Stimulated activated CD8-positive, alpha-beta memory T cell treated with anti-CD3 and anti-CD28 coated beads, Interleukin-15, amount 100 ng/mL, for 1 hour (primary cell): ENCODE measurements around the gene RBM43.
"Not testable (repeated sequence)": the region's sequence is repeated elsewhere in the genome, so short reads cannot be mapped to it uniquely, and the experiment has no call there.

Experiments
- DNase-seq: peaks from one replicate; pipeline ENCODE4 v3.0.0-alpha.2; 2020; ENCODE audit warnings: low read depth

RBM43 gene

DNA sequence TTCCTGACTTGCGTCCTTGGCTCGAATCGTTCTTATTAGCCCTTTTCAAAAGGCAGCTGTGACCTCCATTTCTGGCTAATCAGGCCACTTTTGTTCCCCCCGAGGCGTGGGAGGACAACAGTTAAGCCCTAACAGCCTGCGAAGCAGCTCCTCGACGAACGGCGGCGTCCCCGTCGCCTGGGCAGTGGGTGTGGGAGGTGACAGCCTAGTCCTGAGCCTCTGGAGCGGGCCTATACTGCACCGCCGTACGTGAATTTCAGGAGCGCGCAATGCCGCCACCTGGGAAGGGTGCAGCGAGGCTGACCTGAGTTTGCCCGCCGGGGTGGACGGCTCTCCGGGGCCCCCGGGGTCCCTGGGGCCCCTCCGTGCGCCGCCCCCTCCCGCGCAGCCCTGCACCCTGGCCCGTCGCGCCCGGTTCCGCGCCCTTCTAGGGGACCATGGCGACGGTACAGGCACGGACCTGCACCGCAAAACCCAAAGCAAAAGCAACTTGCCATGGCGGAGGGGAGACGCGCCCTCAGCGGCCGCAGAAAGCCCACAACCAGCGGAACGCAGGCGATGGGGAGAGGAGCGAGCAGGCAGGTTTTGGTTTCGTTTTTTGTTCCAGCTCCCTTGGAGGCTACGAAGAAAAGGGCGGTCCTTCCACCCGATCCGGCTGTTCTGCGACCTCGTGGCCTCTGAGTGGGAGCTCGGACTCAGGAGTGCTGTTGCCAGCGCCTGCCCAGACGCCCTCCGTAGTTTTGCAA, at the start of gene RBM43:
Gene RBM43, minus strand, starts transcription at position 633 of the 746 bp plus-strand sequence. Its CDS starts 136 bp downstream, at position 497.
- peak; percentile 62 for DNase-seq

DNA sequence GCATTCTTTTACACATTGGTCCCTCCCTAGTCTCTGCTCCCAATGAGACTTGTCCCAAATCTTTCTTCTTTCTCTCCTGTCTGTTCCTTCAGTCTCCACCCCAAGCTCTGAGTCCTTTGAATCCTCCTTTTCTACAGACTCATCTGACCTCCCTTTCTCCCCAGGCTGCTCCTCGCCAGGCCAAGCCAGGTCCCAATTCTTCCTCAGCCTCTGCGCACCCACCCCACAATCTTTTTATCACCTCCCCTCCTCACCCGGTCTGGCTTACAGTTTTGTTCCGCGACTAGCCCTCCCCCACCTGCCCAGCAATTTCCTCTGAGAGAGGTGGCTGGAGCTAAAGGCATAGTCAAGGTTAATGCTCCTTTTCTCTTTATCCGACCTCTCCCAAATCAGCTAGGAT, 48.6 kb upstream of the RBM43 start:
- DNase-seq, result not testable (repeated sequence)

GRCh38 chr2:151306621-151307020, 45.0 kb upstream of the RBM43 start:
- no peak for DNase-seq

DNA sequence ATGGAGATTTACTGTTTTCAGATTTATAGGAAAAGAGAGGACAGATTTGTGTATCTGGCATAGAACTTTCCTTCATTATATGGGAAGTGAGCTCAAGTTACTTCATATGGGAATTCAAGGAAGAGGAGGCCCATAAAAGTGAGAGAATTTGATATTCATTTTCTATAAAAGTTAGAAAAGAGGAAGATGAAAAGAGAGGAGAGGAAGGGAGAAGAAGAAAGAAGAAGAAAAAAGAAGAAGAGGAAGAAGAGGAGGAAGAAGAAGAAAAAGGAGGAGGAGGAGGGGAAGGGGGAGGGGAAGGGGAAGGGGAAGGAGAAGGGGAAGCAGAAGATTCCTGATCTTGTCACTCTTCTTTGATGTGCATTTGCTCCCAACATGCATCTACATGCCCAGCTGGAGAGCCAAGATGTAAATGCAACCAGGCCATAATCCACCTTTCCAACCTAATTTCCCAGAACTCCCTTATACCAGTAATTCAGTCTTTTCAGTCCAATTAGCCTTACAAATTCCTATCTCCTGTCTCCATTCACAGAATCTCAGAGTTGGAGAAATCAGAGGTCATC, 43.5 kb upstream of the RBM43 start:
- DNase-seq, result no peak

- no peak for DNase-seq
Measured at GRCh38 chr2:151302879-151303278, 41.2 kb upstream of the RBM43 start.

- no peak for DNase-seq
Measured at GRCh38 chr2:151302404-151302803, 40.7 kb upstream of the RBM43 start.

- no peak for DNase-seq
Measured at GRCh38 chr2:151299920-151300539, 38.4 kb upstream of the RBM43 start.

DNA sequence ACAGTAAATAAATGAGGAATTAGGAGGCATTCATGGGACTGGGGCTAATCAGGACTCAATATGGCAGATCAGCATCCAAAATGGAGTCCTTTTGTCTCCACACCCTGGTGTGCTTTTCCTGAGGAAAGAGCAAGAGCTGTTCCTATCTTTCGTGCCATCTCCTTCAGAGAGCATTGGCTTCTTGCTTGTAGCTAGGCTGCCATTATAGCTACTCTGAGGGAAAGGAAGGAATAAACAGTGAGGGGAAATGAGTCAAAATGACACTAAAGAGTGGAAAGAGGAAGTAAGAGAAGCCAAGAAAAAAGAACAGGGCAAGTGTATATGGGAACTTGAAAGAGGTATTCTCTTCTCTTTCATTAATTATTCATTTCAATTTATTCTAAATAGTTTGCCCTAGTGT, 36.2 kb upstream of the RBM43 start:
- no peak for DNase-seq

GRCh38 chr2:151295926-151296325, 34.3 kb upstream of the RBM43 start:
- not testable (repeated sequence) for DNase-seq

- no peak for DNase-seq
Measured at GRCh38 chr2:151292546-151292945, 30.9 kb upstream of the RBM43 start.

GRCh38 chr2:151292141-151292540, 30.5 kb upstream of the RBM43 start:
- DNase-seq, result no peak

DNA sequence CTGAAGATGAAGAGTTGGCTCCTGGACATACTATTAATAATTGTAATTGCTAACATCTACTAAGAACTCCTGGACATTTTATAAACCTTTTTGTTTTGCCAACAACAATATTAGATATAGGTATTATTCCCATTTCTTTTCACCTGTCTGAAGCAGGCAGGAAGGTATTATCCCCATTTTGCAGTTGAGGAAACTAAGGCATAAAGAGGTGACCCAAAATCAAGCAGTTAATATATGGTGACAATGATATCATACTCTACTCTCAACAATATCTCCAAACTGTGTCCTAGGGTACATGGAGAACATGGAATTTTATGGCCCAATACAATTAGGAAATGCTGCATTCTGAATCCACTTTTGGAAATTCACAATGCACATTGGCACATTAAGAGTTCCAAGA, 29.6 kb upstream of the RBM43 start:
- no peak for DNase-seq

DNA sequence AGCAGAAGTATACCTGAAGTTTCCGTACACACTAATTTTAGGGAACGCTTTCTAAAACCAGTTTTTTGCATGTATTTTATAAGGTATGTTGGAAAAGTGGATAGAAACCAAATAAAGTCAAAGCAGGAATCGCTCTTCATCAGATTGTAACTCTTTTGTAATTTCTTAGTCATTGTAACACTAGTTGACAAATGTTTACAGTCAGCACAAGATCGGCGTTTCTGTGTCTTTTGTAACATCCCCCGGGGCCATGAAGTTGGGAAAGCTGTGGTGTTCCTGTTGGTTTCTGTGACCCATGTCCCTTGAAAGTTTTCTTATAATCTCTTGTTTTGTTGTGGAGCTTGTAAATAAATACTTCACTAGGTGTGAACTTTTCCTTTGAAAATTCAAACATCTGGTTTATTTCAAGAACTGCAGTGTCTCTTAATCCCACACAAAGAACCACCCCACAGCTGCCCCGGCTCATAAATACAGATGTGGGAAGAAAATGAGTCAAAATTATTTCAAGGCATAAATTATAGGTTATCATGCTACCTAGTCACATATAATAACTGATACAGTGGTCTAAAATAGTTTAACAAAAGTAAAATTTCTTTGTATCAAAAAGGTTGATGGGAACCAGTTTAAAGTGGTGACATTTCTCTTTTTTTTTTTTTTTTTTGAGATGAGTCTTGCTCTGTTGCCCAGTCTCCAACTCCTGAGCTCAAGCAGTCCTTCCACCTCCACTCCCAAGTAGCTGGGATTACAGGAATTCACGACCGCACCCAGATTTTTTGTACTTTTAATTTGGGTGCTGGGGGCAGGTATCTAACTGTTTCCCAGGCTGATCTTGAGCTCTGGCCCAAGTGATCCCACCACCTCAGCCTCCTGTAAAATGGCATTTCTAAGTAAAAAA, 28.6 kb upstream of the RBM43 start:
- no peak for DNase-seq

DNA sequence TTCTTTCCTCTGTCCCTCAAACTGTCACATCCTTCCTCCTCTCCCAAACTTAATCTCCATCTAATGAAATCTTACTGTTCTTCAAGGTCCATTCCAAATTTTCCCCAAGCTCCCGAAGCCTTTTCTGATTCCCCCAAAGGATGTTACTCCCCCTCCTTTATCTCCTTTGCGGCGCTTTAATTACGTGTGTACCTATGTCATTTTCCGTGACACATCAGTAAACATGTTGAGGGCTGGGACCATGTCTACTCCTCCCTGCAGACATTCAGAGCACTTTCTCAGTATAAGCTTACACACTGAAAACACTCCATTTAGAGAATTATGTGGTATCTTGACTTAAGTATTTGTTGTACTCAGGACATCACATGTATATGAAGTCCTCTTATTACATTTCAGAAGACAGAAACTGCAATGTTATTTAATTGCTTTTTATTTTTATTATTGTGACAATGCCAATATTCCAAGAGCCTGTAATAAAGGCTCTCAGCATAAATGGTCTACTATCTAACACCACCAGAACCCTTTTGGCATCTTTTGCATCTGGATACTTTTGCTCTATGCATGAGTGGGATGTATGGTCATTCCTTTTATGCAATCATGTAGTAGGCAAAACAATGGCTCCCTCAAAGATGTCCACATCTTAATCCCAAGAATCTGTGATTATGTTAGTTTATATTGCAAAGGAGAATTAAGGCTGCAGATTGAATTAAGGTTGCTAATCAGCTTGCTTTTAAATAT, 26.0 kb upstream of the RBM43 start:
- DNase-seq, result no peak

GRCh38 chr2:151282401-151282800, 20.7 kb upstream of the RBM43 start:
- no peak for DNase-seq

- DNase-seq, result no peak
Measured at GRCh38 chr2:151280271-151280670, 18.6 kb upstream of the RBM43 start.

DNA sequence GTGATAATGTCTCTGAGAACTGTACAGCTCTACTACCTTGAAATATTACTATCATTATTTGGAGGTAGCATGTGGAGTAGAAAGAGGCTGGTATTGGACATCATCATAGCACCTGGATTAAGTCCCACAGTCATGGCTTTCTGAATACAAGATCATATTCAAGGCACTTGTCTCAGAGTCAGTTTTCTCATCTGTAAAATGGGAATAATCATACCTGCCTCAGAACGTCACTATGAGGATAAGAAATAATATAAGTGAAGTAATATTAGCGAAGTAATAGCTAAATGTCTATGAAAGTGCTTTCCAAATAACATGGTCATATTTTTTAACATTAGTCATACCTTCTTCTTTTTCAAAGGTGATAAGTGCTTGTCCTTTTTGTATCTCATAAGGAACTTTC, 16.8 kb upstream of the RBM43 start:
- DNase-seq, result no peak

- no peak for DNase-seq
Measured at GRCh38 chr2:151277067-151277466, 15.4 kb upstream of the RBM43 start.

- DNase-seq, result no peak
Measured at GRCh38 chr2:151275291-151275690, 13.6 kb upstream of the RBM43 start.

GRCh38 chr2:151271824-151272223, 10.2 kb upstream of the RBM43 start:
- DNase-seq, result no peak

DNA sequence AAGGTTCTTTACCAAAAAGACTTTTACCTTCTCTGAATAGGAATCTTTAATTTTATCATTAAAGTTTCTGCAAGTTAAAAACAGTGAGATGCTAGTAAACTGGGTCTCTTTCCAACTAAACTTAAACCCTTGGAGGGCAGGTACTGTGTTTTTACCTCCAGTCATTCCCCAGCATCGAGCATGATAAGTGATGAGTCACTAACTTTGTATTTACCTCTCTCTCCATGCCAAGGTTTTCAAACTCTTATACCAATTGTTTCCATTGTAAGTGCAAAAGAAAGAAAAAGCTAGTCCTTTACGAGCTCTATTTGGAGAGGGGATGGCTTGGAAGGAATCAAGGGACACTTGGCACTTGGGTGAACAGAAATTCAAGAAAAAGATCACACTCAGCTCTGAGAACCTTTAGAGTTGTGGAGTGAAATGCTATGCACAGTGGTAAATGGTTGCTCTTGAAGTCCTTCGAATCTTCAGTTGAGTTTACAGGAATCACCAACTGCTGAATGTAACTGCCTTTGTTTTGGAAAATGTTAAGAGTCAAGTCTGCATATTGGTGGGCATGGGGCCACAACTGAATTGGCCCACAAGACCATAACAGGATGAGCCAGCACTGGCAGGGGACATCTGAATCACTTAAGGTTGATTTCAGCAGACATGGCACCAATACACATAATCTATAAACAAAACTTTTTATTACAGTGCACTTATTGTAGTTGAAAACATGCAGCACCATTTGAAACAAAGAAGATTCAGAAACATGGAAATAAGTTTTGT, 8.3 kb upstream of the RBM43 start:
- no peak for DNase-seq
